NOMO-1 treated with dmso at 0.1 percent for 144 hours (cell line): Measurements from ENCODE around the gene USP3.

ENCODE experiments used
- DNase-seq: peaks from one replicate; lab custom pipeline; 2025; ENCODE audit not compliant: unreplicated experiment; lab: John Stamatoyannopoulos, UW

The USP3 gene

GRCh38 chr15:63504247-63504978, at the start of gene USP3:
USP3 (plus strand) TSS chr15:63504593; CDS start chr15:63504740, 147 bp downstream.
- peak; percentile 87 for DNase-seq

- peak; percentile 37 for DNase-seq
These were observed 48.1 kb upstream of the USP3 start for GRCh38 chr15:63456258-63456657.

- no peak for DNase-seq
These were observed 47.0 kb upstream of the USP3 start for GRCh38 chr15:63457379-63457778.

GRCh38 chr15:63458026-63458425, 46.4 kb upstream of the USP3 start:
- no peak for DNase-seq

DNA sequence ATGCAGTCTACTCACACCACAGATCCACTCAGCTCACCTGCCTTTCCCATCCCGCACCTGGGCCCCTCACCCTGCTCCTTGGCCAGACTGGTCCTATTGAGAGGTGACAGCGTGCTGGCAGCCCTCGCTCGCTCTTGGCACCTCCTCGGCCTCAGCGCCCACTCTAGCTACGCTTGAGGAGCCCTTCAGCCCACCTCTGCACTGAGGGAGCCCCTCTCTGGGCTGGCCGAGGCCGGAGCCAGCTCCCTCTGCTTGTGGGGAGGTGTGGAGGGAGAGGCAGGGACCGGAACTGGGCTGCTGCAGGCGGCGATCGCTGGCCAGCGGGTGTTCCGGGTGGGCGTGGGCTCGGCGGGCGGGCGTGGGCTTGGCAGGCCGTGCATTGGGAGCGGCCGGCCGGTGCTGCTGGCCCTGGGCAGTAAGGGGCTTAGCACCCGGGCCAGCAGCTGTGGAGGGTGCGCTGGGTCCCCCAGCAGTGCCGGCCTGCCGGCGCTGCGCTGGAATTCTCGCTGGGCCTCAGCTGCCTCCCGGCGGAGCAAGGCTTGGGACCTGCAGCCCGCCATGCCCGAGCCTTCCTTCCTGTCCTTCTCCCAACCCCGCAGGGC, 45.5 kb upstream of the USP3 start:
- DNase-seq = no peak

- DNase-seq = no peak
These were observed 43.9 kb upstream of the USP3 start for GRCh38 chr15:63460210-63461155.

DNA sequence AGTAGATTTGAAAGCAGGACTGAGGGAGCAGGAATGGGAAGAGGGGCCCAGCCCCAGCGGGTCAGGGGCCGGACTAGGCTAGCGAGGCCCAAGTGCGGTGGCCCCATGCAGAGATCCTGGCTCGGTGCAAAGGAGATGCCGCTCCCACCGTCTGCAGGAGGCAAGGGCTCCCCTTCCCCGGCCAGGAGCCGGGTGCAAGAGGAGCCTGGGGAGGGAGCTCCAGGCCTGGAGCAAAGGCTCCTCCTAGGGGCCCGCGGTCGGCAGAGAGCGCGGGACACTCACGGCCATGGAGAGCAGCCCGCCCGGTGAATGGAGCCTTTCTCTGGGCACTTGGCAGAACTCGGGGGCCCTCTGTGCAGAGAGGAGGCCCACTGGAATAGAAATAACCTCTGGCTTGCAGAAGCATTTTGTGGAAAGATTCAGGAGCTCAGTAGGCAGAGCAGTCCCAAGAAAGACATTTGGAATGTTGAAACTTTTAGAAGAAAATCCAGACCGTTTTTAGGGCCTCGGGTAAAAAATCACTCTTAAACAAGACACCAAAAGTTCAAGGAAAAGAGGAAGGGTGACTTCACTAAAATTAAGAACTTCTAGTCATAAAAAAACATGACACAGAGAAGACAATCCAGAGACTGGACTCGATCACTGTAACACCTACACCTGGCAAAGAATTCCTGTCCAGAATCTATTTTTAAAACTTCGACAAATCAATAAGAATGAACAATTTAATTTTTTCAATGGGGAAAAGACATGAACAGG, 43.0 kb upstream of the USP3 start:
- no peak for DNase-seq

GRCh38 chr15:63462088-63462487, 42.3 kb upstream of the USP3 start:
- DNase-seq = no peak

- DNase-seq = no peak
These were observed 41.4 kb upstream of the USP3 start for GRCh38 chr15:63463036-63463435.

GRCh38 chr15:63463793-63464192, 40.6 kb upstream of the USP3 start:
- no peak for DNase-seq

GRCh38 chr15:63465104-63465503, 39.3 kb upstream of the USP3 start:
- no peak for DNase-seq

DNA sequence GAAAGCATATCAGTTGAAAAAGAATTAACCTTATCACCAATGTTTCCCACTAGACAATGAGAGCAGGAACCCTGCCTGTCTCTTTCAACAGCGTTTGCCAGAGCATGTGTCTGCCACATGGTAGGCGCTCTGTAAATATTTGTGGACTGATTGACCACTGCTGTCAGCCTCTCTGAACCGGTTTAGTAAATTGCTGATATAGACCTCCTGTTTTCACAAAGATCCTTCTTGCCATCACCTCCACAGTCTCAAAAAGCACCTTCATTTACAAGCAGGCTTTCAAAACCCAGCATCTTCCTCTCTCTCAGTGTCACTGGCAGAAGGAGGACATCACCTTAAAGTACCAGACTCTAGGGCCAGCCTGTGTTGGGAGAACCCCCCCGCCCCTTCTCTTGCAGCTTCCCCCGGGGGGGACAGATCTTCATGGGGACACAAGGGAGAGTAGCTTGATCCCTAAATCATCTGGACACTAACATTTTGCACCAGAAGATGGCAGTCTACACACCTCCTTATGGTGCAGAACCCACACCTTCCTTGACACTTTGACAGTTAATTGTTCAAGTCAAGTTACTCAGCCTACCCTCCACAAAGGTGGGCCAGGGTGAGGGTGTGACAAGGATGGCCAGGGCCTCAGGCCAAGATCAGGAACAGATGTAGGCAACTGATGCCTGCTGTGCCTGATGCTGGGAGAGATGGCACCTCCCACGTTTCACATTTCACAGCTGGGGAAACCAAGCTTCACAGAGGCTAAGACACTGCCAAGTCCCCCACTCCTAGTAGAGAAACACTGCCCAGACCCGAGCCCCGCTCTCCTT, 37.8 kb upstream of the USP3 start:
- DNase-seq = peak; percentile 42

DNA sequence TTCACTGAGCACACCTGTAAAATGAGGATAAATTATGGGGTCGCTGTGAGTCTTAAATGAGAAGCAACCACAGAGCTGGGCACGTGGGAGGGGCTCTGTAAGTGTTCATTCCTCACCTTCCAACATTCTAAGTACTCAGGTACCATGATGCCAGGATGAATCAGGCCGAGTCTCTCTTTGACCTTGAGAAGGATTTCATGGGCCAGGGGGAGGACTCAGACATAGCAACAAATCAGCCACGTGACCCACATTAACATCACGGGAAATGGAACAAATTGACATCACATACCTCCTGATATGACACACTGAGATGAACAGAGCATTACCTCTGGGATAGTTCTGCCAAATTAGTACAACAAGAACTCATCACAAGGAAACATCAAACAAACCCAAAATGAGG, 35.2 kb upstream of the USP3 start:
- DNase-seq = no peak

GRCh38 chr15:63469984-63470383, 34.4 kb upstream of the USP3 start:
- DNase-seq = no peak

DNA sequence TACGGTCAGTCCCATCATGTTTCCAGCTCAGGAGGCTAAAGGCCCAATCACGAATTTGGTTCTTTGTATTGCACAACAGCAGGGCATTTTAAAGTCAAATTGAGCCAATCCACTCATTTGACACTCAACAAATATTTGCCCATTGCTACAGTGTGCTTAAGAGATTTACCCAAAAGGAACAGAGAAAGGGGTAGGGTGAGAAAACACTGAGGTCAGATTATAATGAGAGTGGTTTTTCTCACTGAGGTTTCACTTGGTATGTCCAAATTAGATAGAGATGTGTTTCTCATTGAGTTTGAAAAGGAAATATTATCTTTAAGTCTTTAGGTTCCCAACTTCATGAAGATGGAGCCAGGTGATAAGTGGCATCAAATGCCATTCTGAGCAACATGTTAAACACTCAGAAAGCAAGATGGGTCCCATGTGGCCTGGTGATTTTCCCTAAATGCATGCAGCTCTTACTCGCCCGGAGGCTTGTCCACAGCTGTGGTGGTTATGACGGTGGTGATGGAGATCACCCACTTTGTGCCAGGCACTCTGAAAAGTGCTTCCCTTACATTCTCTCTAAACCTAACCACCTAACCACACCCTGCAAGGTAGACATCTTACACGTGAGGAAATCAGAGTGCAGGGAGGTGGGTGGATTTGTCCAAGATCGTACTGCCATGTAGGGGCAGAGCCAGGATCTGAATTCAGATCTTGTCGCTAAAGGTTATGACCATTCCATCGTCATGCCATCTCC, 31.2 kb upstream of the USP3 start:
- DNase-seq = no peak

GRCh38 chr15:63473749-63473998, 30.7 kb upstream of the USP3 start:
- no peak for DNase-seq

DNA sequence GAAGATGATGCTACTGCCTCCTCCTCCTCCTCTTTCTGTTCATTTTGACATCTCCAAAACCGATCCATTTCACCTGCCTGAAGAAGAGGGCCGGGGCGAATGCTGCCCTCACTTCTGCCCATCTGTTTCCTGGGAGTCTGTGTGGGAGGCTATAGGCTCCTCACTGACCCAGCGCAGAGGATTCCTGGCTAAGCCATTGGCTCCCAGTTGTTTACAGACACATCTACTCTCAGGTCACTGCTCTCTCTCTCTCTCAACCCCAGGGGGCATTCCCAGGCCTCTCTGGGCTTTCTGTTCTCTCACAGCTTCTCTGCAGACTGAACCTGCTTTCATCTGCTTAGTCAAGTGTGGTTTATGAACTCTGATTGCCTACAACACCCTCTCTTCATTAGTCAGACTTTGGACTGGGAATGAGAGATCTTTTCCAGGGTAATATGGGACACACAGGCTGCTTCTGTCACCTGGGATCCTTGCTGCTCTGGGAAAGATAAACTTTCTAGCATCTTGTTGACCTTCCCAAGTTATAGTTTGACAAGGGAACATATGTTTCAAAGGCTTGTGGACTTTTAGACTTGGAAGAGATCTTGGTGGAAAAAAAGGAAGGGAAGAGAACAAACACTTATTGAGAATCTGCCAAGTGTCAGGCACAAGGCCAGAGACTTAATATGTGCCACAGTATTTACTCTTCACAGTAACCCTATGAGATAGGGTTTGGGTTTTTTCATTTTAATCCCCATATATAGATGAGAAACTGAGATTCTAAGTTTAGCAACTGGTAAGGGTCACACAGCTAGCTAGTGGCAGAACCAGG, 30.2 kb upstream of the USP3 start:
- no peak for DNase-seq

- peak; percentile 66 for DNase-seq
These were observed 29.5 kb upstream of the USP3 start for GRCh38 chr15:63474810-63475316.

DNA sequence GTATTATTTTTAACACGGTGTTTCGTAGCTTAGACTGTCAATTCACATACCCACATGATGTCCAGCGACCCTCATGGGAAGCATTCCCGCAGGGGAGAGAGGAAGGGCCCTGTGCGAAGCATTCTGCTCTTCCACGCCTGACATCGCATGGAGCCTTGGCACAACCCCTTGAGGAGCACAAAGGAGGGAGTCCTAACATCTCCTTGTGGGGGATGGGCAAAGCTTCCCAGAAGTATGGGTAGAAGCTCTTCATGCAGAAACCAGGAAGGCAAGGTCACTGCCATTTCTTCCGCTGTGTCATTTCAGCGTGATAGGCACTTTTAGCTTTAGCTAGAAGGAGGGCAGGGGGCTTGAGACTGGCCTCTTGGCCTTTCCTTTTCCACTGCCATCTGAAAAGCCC, 28.7 kb upstream of the USP3 start:
- DNase-seq = no peak
